Coronary artery (tissue), 2 donors: ENCODE measurements around the gene MADCAM1.

Source experiments
- DNase-seq: peaks from one replicate; pipeline ENCODE4 v3.0.0-alpha.2; 2017; ENCODE audit warnings: low spot score
- H3K27ac ChIP-seq, 2 donors: fragments of 200-600 bp; sonication (generic); one replicate each; pipeline ENCODE4 v1.5.1; 2016 to 2019
- H3K4me3 ChIP-seq: fragments of 200-600 bp; sonication (generic); 2 replicates; pipeline ENCODE4 v1.5.1; 2016; ENCODE audit warnings: mild to moderate bottlenecking, moderate library complexity
- TF ChIP-seq, protein P1 (sequence below): fragments of 200-600 bp; sonication (generic); IDR thresholded peaks from one replicate; pipeline ENCODE4 v1.5.1; 2019; ENCODE audit warnings: antibody characterized with exemption

MADCAM1 gene

DNA sequence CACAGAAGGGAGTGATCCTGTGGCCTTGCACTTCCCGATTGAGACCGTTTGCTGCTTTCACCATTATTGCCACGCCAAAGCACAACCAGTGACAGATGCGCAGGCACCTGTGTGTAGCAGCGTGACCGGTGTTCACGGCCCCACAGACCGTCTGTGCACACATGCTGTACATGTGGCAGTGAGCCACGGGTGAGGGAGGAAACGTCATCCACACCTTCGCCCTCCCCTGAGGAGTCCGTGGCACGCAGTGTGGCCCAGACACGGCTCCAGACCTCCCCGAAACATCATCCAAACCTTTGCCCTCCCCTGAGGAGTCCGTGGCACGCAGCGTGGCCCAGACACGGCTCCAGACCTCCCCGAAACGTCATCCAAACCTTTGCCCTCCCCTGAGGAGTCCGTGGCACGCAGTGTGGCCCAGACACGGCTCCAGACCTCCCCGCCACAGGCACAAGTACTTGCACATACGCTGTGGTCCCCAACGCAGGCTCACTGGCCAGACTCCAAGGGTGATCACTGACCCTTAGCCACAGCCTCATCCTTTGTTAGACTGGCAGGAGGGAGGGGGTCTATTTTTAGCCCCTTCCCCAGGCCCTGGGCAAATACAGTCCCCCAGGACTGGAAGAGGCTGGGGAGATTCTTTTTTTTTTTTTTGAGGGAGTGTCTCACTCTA is 27.6 kb upstream of the MADCAM1 start:
- TF ChIP-seq, protein P1, sequence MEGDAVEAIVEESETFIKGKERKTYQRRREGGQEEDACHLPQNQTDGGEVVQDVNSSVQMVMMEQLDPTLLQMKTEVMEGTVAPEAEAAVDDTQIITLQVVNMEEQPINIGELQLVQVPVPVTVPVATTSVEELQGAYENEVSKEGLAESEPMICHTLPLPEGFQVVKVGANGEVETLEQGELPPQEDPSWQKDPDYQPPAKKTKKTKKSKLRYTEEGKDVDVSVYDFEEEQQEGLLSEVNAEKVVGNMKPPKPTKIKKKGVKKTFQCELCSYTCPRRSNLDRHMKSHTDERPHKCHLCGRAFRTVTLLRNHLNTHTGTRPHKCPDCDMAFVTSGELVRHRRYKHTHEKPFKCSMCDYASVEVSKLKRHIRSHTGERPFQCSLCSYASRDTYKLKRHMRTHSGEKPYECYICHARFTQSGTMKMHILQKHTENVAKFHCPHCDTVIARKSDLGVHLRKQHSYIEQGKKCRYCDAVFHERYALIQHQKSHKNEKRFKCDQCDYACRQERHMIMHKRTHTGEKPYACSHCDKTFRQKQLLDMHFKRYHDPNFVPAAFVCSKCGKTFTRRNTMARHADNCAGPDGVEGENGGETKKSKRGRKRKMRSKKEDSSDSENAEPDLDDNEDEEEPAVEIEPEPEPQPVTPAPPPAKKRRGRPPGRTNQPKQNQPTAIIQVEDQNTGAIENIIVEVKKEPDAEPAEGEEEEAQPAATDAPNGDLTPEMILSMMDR: no peak
- Histone ChIP-seq H3K4me3 (no peak overlapping the region), H3K27ac (no peak overlapping the region)
- DNase-seq: no peak

DNA sequence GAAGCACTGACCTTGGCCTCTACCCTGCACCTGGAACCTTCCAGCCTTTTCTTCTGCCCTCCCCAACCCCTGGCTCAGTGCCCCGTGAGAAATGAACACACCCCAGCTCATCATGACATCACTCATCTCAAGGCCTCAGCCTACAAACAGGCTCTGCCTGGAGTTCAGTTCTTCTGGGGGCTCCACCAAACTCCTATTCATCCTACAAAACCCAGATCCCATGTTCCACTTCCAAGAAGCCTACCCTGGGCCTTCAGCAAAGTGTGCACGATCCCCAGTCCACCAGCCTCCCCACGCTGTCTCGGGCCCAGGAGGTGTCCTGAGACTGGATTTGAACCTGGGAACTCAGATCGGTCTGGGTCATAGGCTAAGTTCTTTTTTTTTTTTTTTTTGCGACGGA is 26.5 kb upstream of the MADCAM1 start:
- no peak for DNase-seq
- TF ChIP-seq, protein P1: no peak
- no peak overlapping the region for H3K27ac ChIP-seq
- no peak overlapping the region for H3K4me3 ChIP-seq

DNA sequence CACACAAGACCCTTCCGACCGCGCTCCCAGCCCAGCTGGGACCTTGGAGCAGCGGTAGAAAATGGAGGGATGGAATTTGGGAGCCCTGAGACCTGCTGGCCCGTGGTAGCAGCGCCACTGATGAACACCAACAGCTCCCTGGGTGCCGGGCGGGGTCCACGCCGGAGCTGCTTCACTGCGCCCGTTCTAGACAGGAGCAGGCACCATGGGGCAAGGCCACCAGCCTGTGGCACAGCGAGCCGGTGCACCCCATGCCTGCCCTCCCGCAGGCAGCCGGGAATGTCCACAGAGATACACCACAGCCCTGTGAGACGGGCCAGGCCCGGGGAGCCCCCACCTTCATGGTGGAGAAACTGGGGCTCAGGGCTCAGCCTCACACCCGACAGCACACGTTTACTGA is 25.6 kb upstream of the MADCAM1 start:
- no peak for DNase-seq
- Histone ChIP-seq H3K27ac (no peak overlapping the region), H3K4me3 (no peak overlapping the region)
- TF ChIP-seq, protein P1: no peak

DNA sequence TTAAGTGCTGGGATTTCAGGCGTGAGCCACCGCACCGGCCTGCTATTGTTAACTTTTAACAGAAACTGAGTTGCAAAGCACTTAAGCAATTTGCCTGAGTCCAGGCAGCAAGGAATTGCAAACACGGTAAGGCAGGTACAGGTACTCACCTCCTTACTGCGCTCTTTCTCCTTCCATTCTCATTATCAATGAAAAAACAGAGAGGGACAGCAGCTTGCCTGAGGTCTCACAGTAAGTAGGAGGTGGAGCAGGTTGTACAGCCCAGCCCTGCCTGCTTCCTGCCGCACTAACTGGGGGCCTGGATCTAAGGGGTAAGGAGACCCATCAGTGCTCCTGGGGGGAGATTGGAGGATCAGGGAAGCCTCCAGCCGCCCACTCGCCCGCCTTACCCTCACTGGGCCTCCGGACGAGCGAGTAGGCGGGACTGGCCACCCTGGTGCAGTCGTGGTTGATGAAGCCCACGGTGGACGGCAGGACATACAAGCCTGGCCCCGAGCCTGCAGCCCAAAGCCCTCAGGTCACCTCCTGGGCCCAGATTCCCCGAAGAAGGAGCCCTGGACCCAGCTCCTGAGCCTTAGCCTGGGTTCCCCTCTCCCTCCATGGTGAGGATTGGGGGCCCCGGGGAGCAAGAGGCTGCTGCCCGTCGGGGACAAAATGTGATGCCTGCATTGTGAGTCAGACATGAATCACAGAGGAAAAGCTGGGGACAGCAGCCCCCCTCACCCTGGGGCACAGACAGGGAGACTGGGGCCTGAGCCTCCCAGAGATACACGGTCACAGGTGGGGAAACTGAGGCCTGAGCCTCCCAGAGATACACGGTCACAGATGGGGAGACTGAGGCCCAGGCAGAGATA is 24.1 kb upstream of the MADCAM1 start:
- DNase-seq: no peak

DNA sequence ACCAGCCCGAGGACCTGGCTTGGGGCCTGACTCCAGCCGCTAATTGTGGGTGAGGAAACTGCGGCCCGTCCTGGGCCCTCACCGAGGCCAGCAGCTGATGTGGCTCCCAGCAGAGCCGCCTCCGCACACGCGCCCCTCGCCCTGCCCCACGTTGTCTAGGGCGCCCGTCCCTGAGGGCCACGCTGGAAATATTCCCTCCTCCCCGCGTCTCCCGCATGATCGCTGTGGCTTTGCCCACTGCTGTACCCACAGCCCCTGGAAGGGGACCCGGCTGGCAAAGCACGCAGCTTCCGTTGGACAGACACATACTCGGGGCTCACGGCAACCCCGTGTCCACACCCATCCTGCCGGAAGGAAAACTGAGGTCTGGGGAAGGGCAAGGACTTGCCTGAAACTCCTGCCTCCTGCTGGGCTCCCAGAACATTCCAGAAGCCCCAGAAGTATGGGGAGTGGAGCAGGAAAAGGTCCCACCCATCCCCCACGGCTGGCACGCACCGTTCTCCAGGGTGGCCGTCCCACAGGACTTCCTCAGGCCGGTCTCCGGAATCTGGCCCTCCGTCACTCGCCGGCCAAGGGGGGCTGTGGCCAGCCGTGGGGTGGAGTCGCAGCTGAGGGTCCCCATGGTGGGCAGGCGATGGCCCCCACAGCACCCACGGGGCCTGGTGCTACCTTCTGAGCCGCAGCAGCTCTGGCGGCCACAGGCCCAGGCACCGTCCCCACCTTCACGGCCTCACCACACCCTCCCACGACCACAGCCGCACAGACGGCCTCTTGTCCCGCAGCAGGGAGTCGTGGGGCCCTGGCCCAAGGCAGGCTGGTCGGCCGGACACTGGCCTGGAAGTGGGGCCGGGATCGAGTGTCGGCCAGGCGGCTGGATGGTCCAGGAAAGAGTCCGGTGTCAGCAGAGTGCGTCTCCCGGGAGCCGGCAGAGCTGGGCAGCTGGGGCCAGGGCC is 21.9 kb upstream of the MADCAM1 start:
- peak overlapping the region in 1 of 2 donors; percentile 19 for H3K27ac ChIP-seq
- TF ChIP-seq, protein P1: no peak
- no peak overlapping the region for H3K4me3 ChIP-seq
- DNase-seq: no peak

More for the DNA sequence above, 24.1 kb upstream of the MADCAM1 start:
- TF ChIP-seq, protein P1: no peak
- Histone ChIP-seq H3K4me3 (no peak overlapping the region), H3K27ac (no peak overlapping the region)

DNA sequence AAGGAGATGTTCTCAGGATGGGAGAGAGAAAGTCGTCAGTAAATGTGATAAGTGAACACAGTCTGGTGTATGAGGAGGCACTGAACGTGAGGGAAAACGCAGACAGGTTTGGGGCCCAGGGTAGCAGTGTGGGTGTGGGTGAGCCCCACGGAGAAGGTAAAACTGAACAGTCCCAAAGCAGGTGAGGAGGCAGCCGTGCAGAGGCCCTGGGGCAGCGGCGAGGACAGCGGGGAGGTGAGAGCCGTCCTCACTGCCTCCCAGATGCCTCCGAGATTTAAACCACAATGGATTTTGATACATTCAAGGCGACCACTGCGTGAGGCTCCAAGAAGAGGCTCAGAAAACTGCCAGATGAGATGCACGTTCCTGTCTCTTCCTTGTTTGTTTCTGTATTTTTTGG is 20.9 kb upstream of the MADCAM1 start:
- DNase-seq: no peak
- Histone ChIP-seq H3K4me3 (no peak overlapping the region), H3K27ac (no peak overlapping the region)
- TF ChIP-seq, protein P1: no peak
